GM12891 (cell line): Measurements from ENCODE around the gene WRAP73.
A peak's percentile ranks its signal among the peaks of the same experiment; 100 is the strongest.

Experiments
- DNase-seq: peaks from one replicate; pipeline ENCODE4 v3.0.0; 2011; ENCODE audit warnings: low spot score; ENCODE audit not compliant: insufficient read length
- FAIRE-seq: peaks from 2 replicates; lab custom pipeline; 2011; peaks lifted over from hg19 to GRCh38; lab: Jason Lieb, UNC
- PAX5 ChIP-seq: IDR thresholded peaks from 2 replicates; pipeline ENCODE4 v1.6.1; 2011; ENCODE audit warnings: low read length, moderate library complexity, mild to moderate bottlenecking; ENCODE audit not compliant: insufficient read depth, severe bottlenecking
- POLR2A ChIP-seq: IDR thresholded peaks from 2 replicates; pipeline ENCODE4 v1.6.1; 2011; ENCODE audit warnings: low read depth, low read length, control low read depth
- POLR2AphosphoS5 ChIP-seq: IDR thresholded peaks from 2 replicates; pipeline ENCODE4 v1.6.1; 2011; ENCODE audit warnings: low read depth, low read length, control low read depth
- POU2F2 ChIP-seq: IDR thresholded peaks from 2 replicates; pipeline ENCODE4 v1.6.1; 2011; ENCODE audit warnings: low read depth, mild to moderate bottlenecking, control low read depth, low read length, moderate library complexity
- SPI1 ChIP-seq: IDR thresholded peaks from 2 replicates; pipeline ENCODE4 v1.6.1; 2011; ENCODE audit warnings: low read depth, low read length, control low read depth
- TAF1 ChIP-seq: IDR thresholded peaks from 2 replicates; pipeline ENCODE4 v1.6.1; 2011; ENCODE audit warnings: low read depth, low read length, control low read depth

WRAP73 gene

DNA sequence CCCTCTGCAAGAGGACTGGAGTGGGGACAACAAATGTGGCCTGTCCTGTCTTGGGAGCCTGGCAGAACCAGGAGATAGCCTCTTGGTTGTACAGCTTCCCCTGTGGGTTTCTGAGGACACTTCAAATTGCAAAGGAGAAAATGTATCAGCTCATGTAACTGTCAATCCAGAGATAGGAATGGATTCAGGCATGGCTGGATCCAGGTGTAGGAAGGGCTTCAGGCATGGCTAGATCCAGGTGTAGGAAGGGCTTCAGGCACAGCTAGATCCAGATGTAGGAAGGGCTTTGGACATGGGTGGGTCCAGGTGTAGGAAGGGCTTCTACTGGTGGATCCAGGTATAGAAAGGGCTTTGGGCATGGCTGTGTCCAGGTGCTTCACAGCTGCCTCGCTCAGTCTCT lies 33.3 kb upstream of the WRAP73 start:
- no peak for FAIRE-seq
- no peak for TF ChIP-seq POLR2A
- TF ChIP-seq PAX5: no peak
- no peak for TF ChIP-seq POLR2AphosphoS5
- no peak for TF ChIP-seq TAF1
- no peak for TF ChIP-seq SPI1
- no peak for TF ChIP-seq POU2F2

GRCh38 chr1:3681898-3682806 lies 32.2 kb upstream of the WRAP73 start:
- TF ChIP-seq PAX5 (no peak), POLR2A (no peak), SPI1 (no peak), POU2F2 (no peak), TAF1 (no peak), POLR2AphosphoS5 (no peak)
- DNase-seq (no peak), FAIRE-seq (no peak)

More for the DNA sequence above, 33.3 kb upstream of the WRAP73 start:
- DNase-seq: no peak

GRCh38 chr1:3681231-3681897 lies 31.5 kb upstream of the WRAP73 start:
- DNase-seq (no peak), FAIRE-seq (no peak)
- no peak for TF ChIP-seq POLR2AphosphoS5
- no peak for TF ChIP-seq SPI1
- TF ChIP-seq PAX5: no peak

GRCh38 chr1:3680488-3681230 lies 30.8 kb upstream of the WRAP73 start:
- no peak for DNase-seq
- FAIRE-seq: peak; percentile 45

GRCh38 chr1:3679799-3680453 lies 30.0 kb upstream of the WRAP73 start:
- FAIRE-seq (peak; percentile 69), DNase-seq (no peak)
- TF ChIP-seq POLR2AphosphoS5: no peak
- TF ChIP-seq POLR2A: no peak
- TF ChIP-seq POU2F2: no peak
- no peak for TF ChIP-seq PAX5
- no peak for TF ChIP-seq TAF1
- no peak for TF ChIP-seq SPI1

More at GRCh38 chr1:3680488-3681230, 30.8 kb upstream of the WRAP73 start:
- TF ChIP-seq POLR2AphosphoS5: no peak
- TF ChIP-seq TAF1: no peak
- TF ChIP-seq SPI1: no peak
- TF ChIP-seq PAX5: no peak
- no peak for TF ChIP-seq POLR2A
- no peak for TF ChIP-seq POU2F2

GRCh38 chr1:3679098-3679555 lies 29.2 kb upstream of the WRAP73 start:
- FAIRE-seq (peak; percentile 69), DNase-seq (no peak)
- TF ChIP-seq POLR2A: no peak
- no peak for TF ChIP-seq TAF1
- no peak for TF ChIP-seq PAX5
- TF ChIP-seq SPI1: no peak
- no peak for TF ChIP-seq POLR2AphosphoS5
- TF ChIP-seq POU2F2: no peak

GRCh38 chr1:3678361-3679097 lies 28.6 kb upstream of the WRAP73 start:
- FAIRE-seq (no peak), DNase-seq (no peak)
- TF ChIP-seq POLR2A (no peak), POLR2AphosphoS5 (no peak), SPI1 (no peak), PAX5 (no peak)

DNA sequence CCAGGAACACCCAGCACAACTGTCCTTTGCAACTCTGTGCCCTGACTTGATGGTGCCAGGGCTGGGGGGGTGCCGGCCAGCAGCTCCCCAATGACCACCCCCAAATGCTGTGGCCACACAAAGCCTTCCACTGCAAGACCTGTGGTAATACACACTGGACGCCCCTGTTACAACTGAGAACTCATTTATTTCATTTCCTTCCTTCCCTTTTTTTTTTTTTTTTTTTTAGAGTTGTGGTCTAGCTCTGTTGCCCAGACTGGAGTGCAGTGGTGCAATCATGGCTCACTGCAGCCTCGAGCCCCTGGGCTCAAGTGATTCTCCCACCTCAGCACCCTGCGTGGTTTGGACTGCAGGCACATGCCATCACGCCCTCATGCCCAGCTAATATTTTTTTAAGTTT lies 27.6 kb upstream of the WRAP73 start:
- FAIRE-seq (no peak), DNase-seq (no peak)
- TF ChIP-seq TAF1 (no peak), PAX5 (no peak), POLR2AphosphoS5 (no peak), SPI1 (no peak), POLR2A (no peak), POU2F2 (no peak)
